ENCODE results near the gene JARID2.

Gene JARID2

GRCh38 chr6:15547400-15547799 lies 301.5 kb downstream of the JARID2 start:
- Histone ChIP-seq H2AK5ac (ENCODE audit: low read length, severe bottlenecking) (no peak overlapping the region), H3K4me2 (ENCODE audit: low read length, poor library complexity, severe bottlenecking) (no peak overlapping the region), H2BK15ac (ENCODE audit: low read depth, poor library complexity, severe bottlenecking) (no peak overlapping the region), H2AFZ (ENCODE audit: low read depth, low read length) (no peak overlapping the region), H3K27me3 (ENCODE audit: control insufficient read depth in 1 of 2, insufficient read depth in 1 of 2, low read length in 2 of 2) (no peaks in the 10 kb centered on the region), H3K23ac (ENCODE audit: low read length in 2 of 2) (no peak overlapping the region), H3K27ac (ENCODE audit: low read length, poor library complexity, severe bottlenecking) (no peak overlapping the region), H3K9me3 (ENCODE audit: control insufficient read depth, low read length) (no peaks in the 10 kb centered on the region), H4K8ac (ENCODE audit: low read length) (no peak overlapping the region), H3K36me3 (ENCODE audit: control insufficient read depth in 1 of 2, insufficient read depth in 2 of 2, low read depth in 1 of 2, low read length in 2 of 2) (peaks cover 0 to 4% of the 10 kb centered on the region in 2 experiments), H2BK12ac (ENCODE audit: low read length in 2 of 2) (peak overlapping the region; percentile 4 to 82), H3K4me1 (ENCODE audit: control insufficient read depth, insufficient read depth, low read depth, low read length) (peaks cover 10% of the 10 kb centered on the region), H2BK5ac (ENCODE audit: low read depth, low read length, poor library complexity, severe bottlenecking) (no peak overlapping the region), H4K91ac (ENCODE audit: low read length) (no peak overlapping the region), H3K79me1 (replicated peaks; ENCODE audit: low read length, poor library complexity, severe bottlenecking) (peaks cover 14% of the 10 kb centered on the region), H3K18ac (ENCODE audit: low read depth in 1 of 2, low read length in 2 of 2) (peak overlapping the region in 1 of 2 experiments; percentile 69), H3K9ac (ENCODE audit: low read length) (no peak overlapping the region), H3K4ac (ENCODE audit: low read depth in 1 of 2, low read length in 2 of 2) (no peak overlapping the region), H3K4me3 (ENCODE audit: insufficient read depth in 1 of 2, low read depth in 1 of 2, low read length in 2 of 2) (no peak overlapping the region), H3K14ac (ENCODE audit: low read length in 2 of 2) (no peak overlapping the region), H2BK120ac (ENCODE audit: low read depth, low read length) (no peak overlapping the region)
- WGBS = 8% methylated on average over 5 of the region's 5 CpGs
- DNase-seq = peak; percentile 91

GRCh38 chr6:15549371-15549770 lies 303.5 kb downstream of the JARID2 start:
- no peak overlapping the region for H2BK5ac ChIP-seq (ENCODE audit: low read depth, low read length, poor library complexity, severe bottlenecking)
- H2BK12ac ChIP-seq (ENCODE audit: low read length in 2 of 2) = peak overlapping the region in 1 of 2 experiments; percentile 40
- 99% methylated on average over 14 of the region's 14 CpGs for WGBS
- no peaks in the 10 kb centered on the region for H3K27me3 ChIP-seq (ENCODE audit: control insufficient read depth in 1 of 2, insufficient read depth in 1 of 2, low read length in 2 of 2)
- no peak overlapping the region for H3K4me2 ChIP-seq (ENCODE audit: low read length, poor library complexity, severe bottlenecking)
- H3K23ac ChIP-seq (ENCODE audit: low read length in 2 of 2) = no peak overlapping the region
- no peak overlapping the region for H2AFZ ChIP-seq (ENCODE audit: low read depth, low read length)
- no peak overlapping the region for H2BK120ac ChIP-seq (ENCODE audit: low read depth, low read length)
- no peak overlapping the region for H3K4ac ChIP-seq (ENCODE audit: low read depth in 1 of 2, low read length in 2 of 2)
- H3K4me3 ChIP-seq (ENCODE audit: insufficient read depth in 1 of 2, low read depth in 1 of 2, low read length in 2 of 2) = no peak overlapping the region
- no peak overlapping the region for H2BK15ac ChIP-seq (ENCODE audit: low read depth, poor library complexity, severe bottlenecking)
- H3K18ac ChIP-seq (ENCODE audit: low read depth in 1 of 2, low read length in 2 of 2) = peak overlapping the region in 1 of 2 experiments; percentile 58
- peaks cover 0 to 4% of the 10 kb centered on the region in 2 experiments for H3K36me3 ChIP-seq (ENCODE audit: control insufficient read depth in 1 of 2, insufficient read depth in 2 of 2, low read depth in 1 of 2, low read length in 2 of 2)
- no peak for DNase-seq
- no peak overlapping the region for H4K8ac ChIP-seq (ENCODE audit: low read length)
- H4K91ac ChIP-seq (ENCODE audit: low read length) = no peak overlapping the region
- H3K14ac ChIP-seq (ENCODE audit: low read length in 2 of 2) = no peak overlapping the region
- no peak overlapping the region for H2AK5ac ChIP-seq (ENCODE audit: low read length, severe bottlenecking)
- H3K9me3 ChIP-seq (ENCODE audit: control insufficient read depth, low read length) = no peaks in the 10 kb centered on the region
- H3K9ac ChIP-seq (ENCODE audit: low read length) = no peak overlapping the region
- no peak overlapping the region for H3K27ac ChIP-seq (ENCODE audit: low read length, poor library complexity, severe bottlenecking)
- H3K79me1 ChIP-seq (replicated peaks; ENCODE audit: low read length, poor library complexity, severe bottlenecking) = peaks cover 12% of the 10 kb centered on the region
- H3K4me1 ChIP-seq (ENCODE audit: control insufficient read depth, insufficient read depth, low read depth, low read length) = peaks cover 10% of the 10 kb centered on the region

GRCh38 chr6:15550546-15551123 lies 304.8 kb downstream of the JARID2 start:
- Histone ChIP-seq H3K9ac (ENCODE audit: low read length) (no peak overlapping the region), H3K27me3 (ENCODE audit: control insufficient read depth in 1 of 2, insufficient read depth in 1 of 2, low read length in 2 of 2) (no peaks in the 10 kb centered on the region), H3K4me3 (ENCODE audit: insufficient read depth in 1 of 2, low read depth in 1 of 2, low read length in 2 of 2) (no peak overlapping the region), H3K4me1 (ENCODE audit: control insufficient read depth, insufficient read depth, low read depth, low read length) (peaks cover 10% of the 10 kb centered on the region), H3K79me1 (replicated peaks; ENCODE audit: low read length, poor library complexity, severe bottlenecking) (peaks cover 17% of the 10 kb centered on the region), H3K4me2 (ENCODE audit: low read length, poor library complexity, severe bottlenecking) (no peak overlapping the region), H2AK5ac (ENCODE audit: low read length, severe bottlenecking) (no peak overlapping the region), H3K14ac (ENCODE audit: low read length in 2 of 2) (no peak overlapping the region), H3K18ac (ENCODE audit: low read depth in 1 of 2, low read length in 2 of 2) (peak overlapping the region in 1 of 2 experiments; percentile 15), H3K27ac (ENCODE audit: low read length, poor library complexity, severe bottlenecking) (no peak overlapping the region), H3K23ac (ENCODE audit: low read length in 2 of 2) (no peak overlapping the region), H2BK12ac (ENCODE audit: low read length in 2 of 2) (peak overlapping the region in 1 of 2 experiments; percentile 24), H4K91ac (ENCODE audit: low read length) (no peak overlapping the region), H2BK5ac (ENCODE audit: low read depth, low read length, poor library complexity, severe bottlenecking) (no peak overlapping the region), H3K9me3 (ENCODE audit: control insufficient read depth, low read length) (no peaks in the 10 kb centered on the region), H2BK120ac (ENCODE audit: low read depth, low read length) (no peak overlapping the region), H4K8ac (ENCODE audit: low read length) (no peak overlapping the region), H2AFZ (ENCODE audit: low read depth, low read length) (no peak overlapping the region), H2BK15ac (ENCODE audit: low read depth, poor library complexity, severe bottlenecking) (no peak overlapping the region), H3K4ac (ENCODE audit: low read depth in 1 of 2, low read length in 2 of 2) (no peak overlapping the region), H3K36me3 (ENCODE audit: control insufficient read depth in 1 of 2, insufficient read depth in 2 of 2, low read depth in 1 of 2, low read length in 2 of 2) (peaks cover 0 to 4% of the 10 kb centered on the region in 2 experiments)
- no peak for DNase-seq
- WGBS = 100% methylated on average over 1 of the region's 2 CpGs

- Histone ChIP-seq H3K79me1 (replicated peaks; ENCODE audit: low read length, poor library complexity, severe bottlenecking) (peaks cover 18% of the 10 kb centered on the region), H4K8ac (ENCODE audit: low read length) (peak overlapping the region; percentile 3), H3K4me3 (ENCODE audit: insufficient read depth in 1 of 2, low read depth in 1 of 2, low read length in 2 of 2) (no peak overlapping the region), H3K4me1 (ENCODE audit: control insufficient read depth, insufficient read depth, low read depth, low read length) (peaks cover 10% of the 10 kb centered on the region), H2AFZ (ENCODE audit: low read depth, low read length) (no peak overlapping the region), H3K27ac (ENCODE audit: low read length, poor library complexity, severe bottlenecking) (no peak overlapping the region), H3K4me2 (ENCODE audit: low read length, poor library complexity, severe bottlenecking) (no peak overlapping the region), H2BK12ac (ENCODE audit: low read length in 2 of 2) (peak overlapping the region; percentile 18 to 98), H2BK15ac (ENCODE audit: low read depth, poor library complexity, severe bottlenecking) (no peak overlapping the region), H3K9me3 (ENCODE audit: control insufficient read depth, low read length) (no peaks in the 10 kb centered on the region), H3K4ac (ENCODE audit: low read depth in 1 of 2, low read length in 2 of 2) (peak overlapping the region in 1 of 2 experiments; percentile 89), H3K36me3 (ENCODE audit: control insufficient read depth in 1 of 2, insufficient read depth in 2 of 2, low read depth in 1 of 2, low read length in 2 of 2) (peaks cover 0 to 4% of the 10 kb centered on the region in 2 experiments), H3K9ac (ENCODE audit: low read length) (no peak overlapping the region), H2AK5ac (ENCODE audit: low read length, severe bottlenecking) (no peak overlapping the region), H3K23ac (ENCODE audit: low read length in 2 of 2) (no peak overlapping the region), H2BK5ac (ENCODE audit: low read depth, low read length, poor library complexity, severe bottlenecking) (no peak overlapping the region), H3K27me3 (ENCODE audit: control insufficient read depth in 1 of 2, insufficient read depth in 1 of 2, low read length in 2 of 2) (no peaks in the 10 kb centered on the region), H4K91ac (ENCODE audit: low read length) (peak overlapping the region; percentile 65), H3K18ac (ENCODE audit: low read depth in 1 of 2, low read length in 2 of 2) (peak overlapping the region; percentile 55 to 92), H2BK120ac (ENCODE audit: low read depth, low read length) (no peak overlapping the region), H3K14ac (ENCODE audit: low read length in 2 of 2) (peak overlapping the region in 1 of 2 experiments; percentile 92)
- 92% methylated on average over 7 of the region's 7 CpGs for whole genome bisulfite sequencing
- no peak for DNase-seq
These were observed 305.4 kb downstream of the JARID2 start for GRCh38 chr6:15551262-15551661.

Measured in mesenchymal stem cell (in vitro differentiated cells and primary cell).